Measurements from ENCODE around the gene SCN1B.

The SCN1B gene

DNA sequence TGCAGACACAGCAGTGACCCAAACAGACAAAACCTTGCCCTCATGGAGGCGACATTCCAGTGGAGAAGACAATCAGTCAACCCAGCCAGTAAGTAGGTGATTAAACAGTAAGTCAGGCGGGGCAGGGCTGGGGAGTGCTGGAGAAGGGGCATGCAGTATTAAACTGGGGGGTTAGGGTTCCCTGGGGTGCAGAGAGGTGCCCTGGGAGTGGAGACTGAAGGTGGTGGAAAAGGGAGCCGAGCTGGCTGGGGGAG, 54.2 kb downstream of the SCN1B start:
- Histone ChIP-seq H3F3A (ENCODE audit: insufficient read depth, low read length) (no peaks in the 10 kb centered on the region), H3K27ac (ENCODE audit: low read length) (no peak overlapping the region), H3K9ac (ENCODE audit: low read length) (no peak overlapping the region), H3K27me3 (replicated peaks; ENCODE audit: insufficient read depth, low read length) (peaks cover 61% of the 10 kb centered on the region), H3K4me1 (ENCODE audit: low read length) (no peaks in the 10 kb centered on the region), H2AFZ (ENCODE audit: low read length) (no peak overlapping the region), H4K20me1 (ENCODE audit: insufficient read depth, low read length) (no peaks in the 10 kb centered on the region), H3K4me3 (ENCODE audit: low read length) (no peak overlapping the region), H3K36me3 (replicated peaks; ENCODE audit: insufficient read depth, low read length) (no peaks in the 10 kb centered on the region), H3K79me2 (ENCODE audit: low read length) (no peaks in the 10 kb centered on the region), H3K9me3 (replicated peaks; ENCODE audit: insufficient read depth, low read length) (no peaks in the 10 kb centered on the region), H3K4me2 (ENCODE audit: low read depth, low read length) (no peak overlapping the region), H3K9me2 (replicated peaks; ENCODE audit: insufficient read depth, low read length) (no peaks in the 10 kb centered on the region)
- TF ChIP-seq EZH2phosphoT487 (IDR thresholded peaks at IDR 0.05; ENCODE audit: low read length) (no peak), EZH2 (optimal IDR thresholded peaks at IDR 0.05; ENCODE audit: low read depth, low read length) (no peak)
- DNase-seq: no peak

DNA sequence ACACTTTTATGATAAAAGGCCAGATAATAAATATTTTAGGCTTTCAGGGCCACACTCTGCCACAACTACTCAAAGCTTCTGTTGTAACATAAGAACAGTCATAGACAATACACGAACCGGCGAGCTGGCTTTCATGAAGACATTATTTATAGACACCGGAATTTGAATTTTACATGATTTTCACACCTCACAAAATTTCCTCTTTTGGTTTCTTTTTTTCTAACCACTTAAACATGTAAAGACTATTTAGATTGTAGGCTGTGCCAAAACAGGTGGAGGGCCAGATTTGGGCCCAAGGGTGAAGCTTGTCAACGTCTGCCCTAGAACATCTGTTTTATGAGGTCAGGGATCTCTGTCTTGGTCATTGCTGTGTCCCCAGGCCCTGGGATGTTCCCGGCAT, 55.7 kb downstream of the SCN1B start:
- TF ChIP-seq EZH2phosphoT487 (IDR thresholded peaks at IDR 0.05; ENCODE audit: low read length): no peak
- TF ChIP-seq EZH2 (optimal IDR thresholded peaks at IDR 0.05; ENCODE audit: low read depth, low read length): no peak
- TF ChIP-seq, protein P1, sequence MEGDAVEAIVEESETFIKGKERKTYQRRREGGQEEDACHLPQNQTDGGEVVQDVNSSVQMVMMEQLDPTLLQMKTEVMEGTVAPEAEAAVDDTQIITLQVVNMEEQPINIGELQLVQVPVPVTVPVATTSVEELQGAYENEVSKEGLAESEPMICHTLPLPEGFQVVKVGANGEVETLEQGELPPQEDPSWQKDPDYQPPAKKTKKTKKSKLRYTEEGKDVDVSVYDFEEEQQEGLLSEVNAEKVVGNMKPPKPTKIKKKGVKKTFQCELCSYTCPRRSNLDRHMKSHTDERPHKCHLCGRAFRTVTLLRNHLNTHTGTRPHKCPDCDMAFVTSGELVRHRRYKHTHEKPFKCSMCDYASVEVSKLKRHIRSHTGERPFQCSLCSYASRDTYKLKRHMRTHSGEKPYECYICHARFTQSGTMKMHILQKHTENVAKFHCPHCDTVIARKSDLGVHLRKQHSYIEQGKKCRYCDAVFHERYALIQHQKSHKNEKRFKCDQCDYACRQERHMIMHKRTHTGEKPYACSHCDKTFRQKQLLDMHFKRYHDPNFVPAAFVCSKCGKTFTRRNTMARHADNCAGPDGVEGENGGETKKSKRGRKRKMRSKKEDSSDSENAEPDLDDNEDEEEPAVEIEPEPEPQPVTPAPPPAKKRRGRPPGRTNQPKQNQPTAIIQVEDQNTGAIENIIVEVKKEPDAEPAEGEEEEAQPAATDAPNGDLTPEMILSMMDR (IDR thresholded peaks at IDR 0.05; ENCODE audit: low read length): no peak
- Histone ChIP-seq H3K4me1 (ENCODE audit: low read length) (no peaks in the 10 kb centered on the region), H3K27me3 (replicated peaks; ENCODE audit: insufficient read depth, low read length) (peaks cover 49% of the 10 kb centered on the region), H3F3A (ENCODE audit: insufficient read depth, low read length) (no peaks in the 10 kb centered on the region), H3K9ac (ENCODE audit: low read length) (no peak overlapping the region), H4K20me1 (ENCODE audit: insufficient read depth, low read length) (no peaks in the 10 kb centered on the region), H2AFZ (ENCODE audit: low read length) (no peak overlapping the region), H3K9me3 (replicated peaks; ENCODE audit: insufficient read depth, low read length) (no peaks in the 10 kb centered on the region), H3K27ac (ENCODE audit: low read length) (no peak overlapping the region), H3K79me2 (ENCODE audit: low read length) (no peaks in the 10 kb centered on the region), H3K9me2 (replicated peaks; ENCODE audit: insufficient read depth, low read length) (no peaks in the 10 kb centered on the region), H3K4me3 (ENCODE audit: low read length) (no peak overlapping the region), H3K36me3 (replicated peaks; ENCODE audit: insufficient read depth, low read length) (no peaks in the 10 kb centered on the region), H3K4me2 (ENCODE audit: low read depth, low read length) (no peak overlapping the region)
- DNase-seq: no peak

DNA sequence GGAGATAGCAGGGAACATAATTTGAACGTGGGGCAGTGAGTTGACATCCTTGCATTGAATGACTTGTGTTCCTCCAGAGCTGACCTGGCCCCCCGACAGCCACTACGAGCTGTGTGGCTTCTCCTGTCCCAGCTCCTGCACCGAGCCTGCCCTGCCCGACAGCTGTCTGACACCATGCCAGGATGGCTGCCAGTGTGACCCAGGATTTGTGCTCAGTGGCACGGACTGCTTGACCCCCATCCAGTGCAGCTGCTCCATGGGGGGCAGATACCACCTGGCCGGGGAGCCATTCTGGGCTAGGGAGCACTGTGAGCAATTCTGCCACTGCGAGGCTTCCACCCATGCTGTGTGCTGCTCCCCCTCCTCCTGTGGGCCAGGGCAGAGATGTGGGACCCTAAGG, 56.2 kb downstream of the SCN1B start:
- H3K9ac ChIP-seq (ENCODE audit: low read length): no peak overlapping the region
- TF ChIP-seq EZH2 (optimal IDR thresholded peaks at IDR 0.05; ENCODE audit: low read depth, low read length): no peak
- TF ChIP-seq EZH2phosphoT487 (IDR thresholded peaks at IDR 0.05; ENCODE audit: low read length): no peak
- TF ChIP-seq, protein P1 (IDR thresholded peaks at IDR 0.05; ENCODE audit: low read length): no peak

DNA sequence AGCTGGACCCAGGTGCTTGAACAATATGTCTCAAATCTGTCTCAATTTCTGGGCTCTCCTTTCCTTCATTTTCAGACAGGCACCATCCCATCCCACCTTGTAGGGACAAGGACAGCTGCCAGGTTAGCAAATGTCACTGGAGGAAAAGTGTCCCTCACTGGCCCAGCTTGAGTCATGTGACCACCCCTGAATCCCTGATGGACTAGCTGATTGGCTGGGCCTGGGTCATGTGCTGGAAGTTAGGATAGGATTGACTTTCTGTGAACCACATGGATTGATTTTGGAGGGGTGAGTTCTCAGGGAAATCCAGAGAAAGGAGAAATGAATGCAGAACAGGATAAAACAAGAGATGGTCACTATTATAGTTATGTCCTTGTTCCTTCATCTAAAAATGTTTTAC, 57.1 kb downstream of the SCN1B start:
- Histone ChIP-seq H3K4me3 (ENCODE audit: low read length) (no peak overlapping the region), H3K9me3 (replicated peaks; ENCODE audit: insufficient read depth, low read length) (no peaks in the 10 kb centered on the region), H3F3A (ENCODE audit: insufficient read depth, low read length) (no peaks in the 10 kb centered on the region), H3K36me3 (replicated peaks; ENCODE audit: insufficient read depth, low read length) (no peaks in the 10 kb centered on the region), H3K4me1 (ENCODE audit: low read length) (no peaks in the 10 kb centered on the region), H3K27me3 (replicated peaks; ENCODE audit: insufficient read depth, low read length) (peaks cover 45% of the 10 kb centered on the region), H3K9ac (ENCODE audit: low read length) (no peak overlapping the region), H3K27ac (ENCODE audit: low read length) (no peak overlapping the region), H4K20me1 (ENCODE audit: insufficient read depth, low read length) (no peaks in the 10 kb centered on the region), H3K9me2 (replicated peaks; ENCODE audit: insufficient read depth, low read length) (no peaks in the 10 kb centered on the region), H2AFZ (ENCODE audit: low read length) (no peak overlapping the region), H3K79me2 (ENCODE audit: low read length) (no peaks in the 10 kb centered on the region), H3K4me2 (ENCODE audit: low read depth, low read length) (no peak overlapping the region)
- no peak for DNase-seq
- TF ChIP-seq, protein P1 (IDR thresholded peaks at IDR 0.05; ENCODE audit: low read length): no peak

More for the DNA sequence above, 56.2 kb downstream of the SCN1B start:
- Histone ChIP-seq H2AFZ (ENCODE audit: low read length) (no peak overlapping the region), H4K20me1 (ENCODE audit: insufficient read depth, low read length) (no peaks in the 10 kb centered on the region), H3K4me3 (ENCODE audit: low read length) (no peak overlapping the region), H3K9me2 (replicated peaks; ENCODE audit: insufficient read depth, low read length) (no peaks in the 10 kb centered on the region), H3K9me3 (replicated peaks; ENCODE audit: insufficient read depth, low read length) (no peaks in the 10 kb centered on the region), H3K27ac (ENCODE audit: low read length) (no peak overlapping the region), H3K79me2 (ENCODE audit: low read length) (no peaks in the 10 kb centered on the region), H3K4me2 (ENCODE audit: low read depth, low read length) (no peak overlapping the region), H3F3A (ENCODE audit: insufficient read depth, low read length) (no peaks in the 10 kb centered on the region), H3K27me3 (replicated peaks; ENCODE audit: insufficient read depth, low read length) (peaks cover 44% of the 10 kb centered on the region), H3K4me1 (ENCODE audit: low read length) (no peaks in the 10 kb centered on the region), H3K36me3 (replicated peaks; ENCODE audit: insufficient read depth, low read length) (no peaks in the 10 kb centered on the region)
- DNase-seq: no peak
